ENCODE data around the gene NEGR1.

- TF ChIP-seq POLR2A (IDR thresholded peaks at IDR 0.05) (no peak), CTCF (IDR thresholded peaks at IDR 0.05) (no peak), POLR2AphosphoS5 (IDR thresholded peaks at IDR 0.05) (no peak)
Measured at GRCh38 chr1:71618766-71619530, 663.4 kb downstream of the NEGR1 start.
